PC-9 (cell line): ENCODE measurements around the gene ZNF214. TPM values are rescaled to one million over a fixed set of nuclear protein-coding genes. Genes with fewer than 3 reads are reported as not detected.
"Not testable (repeated sequence)": the region's sequence is repeated elsewhere in the genome, so short reads cannot be mapped to it uniquely, and the experiment has no call there.

ENCODE experiments used
- BruUV-seq: library from RNA; stranded (reverse); fragments of 400-500 nt; replicated peaks from 2 replicates; lab custom pipeline; 2021; lab: Mats Ljungman, UMichigan
- CTCF ChIA-PET: fragments of 300-600 bp; sonication (Branson Sonifier 250); formaldehyde crosslinking; loops from one replicate; lab custom pipeline; 2022; ENCODE audit warnings: antibody characterized with exemption; lab: Charles Lee
- POLR2A ChIA-PET: fragments of 300-600 bp; sonication (Branson Sonifier 250); formaldehyde crosslinking; loops from one replicate; lab custom pipeline; 2022; ENCODE audit warnings: antibody characterized with exemption; ENCODE audit not compliant: unreplicated experiment; lab: Charles Lee
- DNase-seq, 2 experiments: peaks; one replicate each; pipeline versions ENCODE4 v3.0.0 to v3.0.0-alpha.2; 2015 to 2022; ENCODE audit warnings: mixed read lengths in 1 of 2
- H2AFZ ChIP-seq: fragments of 200-600 bp; sonication (generic); 2 replicates; pipeline ENCODE4 v1.8.1; 2017; ENCODE audit warnings: antibody characterized with exemption
- H3F3A ChIP-seq: fragments of 200-600 bp; sonication (generic); 2 replicates; pipeline ENCODE4 v1.8.1; 2017; ENCODE audit warnings: antibody characterized with exemption, mild to moderate bottlenecking, low read depth; ENCODE audit not compliant: insufficient read depth
- H3K27ac ChIP-seq: fragments of 200-600 bp; sonication (generic); 2 replicates; pipeline ENCODE4 v1.6.1; 2016; ENCODE audit warnings: mixed run types
- H3K27me3 ChIP-seq: fragments of 200-600 bp; sonication (generic); 2 replicates; pipeline ENCODE4 v1.6.1; 2016; ENCODE audit warnings: low read depth, mixed run types; ENCODE audit not compliant: insufficient read depth
- H3K36me3 ChIP-seq: fragments of 200-600 bp; sonication (generic); 2 replicates; pipeline ENCODE4 v1.6.1; 2016; ENCODE audit warnings: low read depth, mixed run types
- H3K4me1 ChIP-seq: fragments of 200-600 bp; sonication (generic); replicated peaks from 2 replicates; pipeline ENCODE4 v1.6.1; 2016; ENCODE audit warnings: mixed run types; ENCODE audit not compliant: insufficient read depth
- H3K4me2 ChIP-seq: fragments of 200-600 bp; sonication (generic); 2 replicates; pipeline ENCODE4 v1.6.1; 2017; ENCODE audit warnings: mixed run types
- H3K4me3 ChIP-seq: fragments of 200-600 bp; sonication (generic); 2 replicates; pipeline ENCODE4 v1.6.1; 2016; ENCODE audit warnings: mixed run types
- H3K79me2 ChIP-seq: fragments of 200-600 bp; sonication (generic); 2 replicates; pipeline ENCODE4 v1.6.1; 2017; ENCODE audit warnings: low read depth, mixed run types
- H3K9me2 ChIP-seq: fragments of 200-600 bp; sonication (generic); 2 replicates; pipeline ENCODE4 v1.8.1; 2017; ENCODE audit warnings: mild to moderate bottlenecking; ENCODE audit not compliant: insufficient read depth
- H3K9me3 ChIP-seq: fragments of 200-600 bp; sonication (generic); 2 replicates; pipeline ENCODE4 v1.8.1; 2016; ENCODE audit warnings: low read depth; ENCODE audit not compliant: insufficient read depth
- H4K20me1 ChIP-seq: fragments of 200-600 bp; sonication (generic); 2 replicates; pipeline ENCODE4 v1.8.1; 2017; ENCODE audit not compliant: insufficient read depth
- EZH2 ChIP-seq: fragments of 200-600 bp; sonication (generic); IDR thresholded peaks from 2 replicates; pipeline ENCODE4 v1.8.0; 2017; ENCODE audit warnings: antibody characterized with exemption, low read depth
- intact Hi-C: fragments of 100-400 bp; cut with micrococcal nuclease; formaldehyde crosslinking; loops from one replicate; pipeline ENCODE4 v1.10.0; 2022; ENCODE audit not compliant: unreplicated experiment
- total RNA-seq: library from RNA; stranded (reverse); gene quantifications from 2 replicates; pipeline ENCODE4 v1.2.3, GENCODE V29; 2021
- TF ChIP-seq, protein P1 (sequence below): fragments of 200-600 bp; sonication (generic); conservative IDR thresholded peaks from 2 replicates; pipeline ENCODE4 v1.6.1; 2017; ENCODE audit warnings: mixed run types, antibody characterized with exemption, mild to moderate bottlenecking, moderate library complexity

ZNF214 gene
- total RNA-seq, 1 experiment from 2014 or later, result 0.55 TPM

DNA sequence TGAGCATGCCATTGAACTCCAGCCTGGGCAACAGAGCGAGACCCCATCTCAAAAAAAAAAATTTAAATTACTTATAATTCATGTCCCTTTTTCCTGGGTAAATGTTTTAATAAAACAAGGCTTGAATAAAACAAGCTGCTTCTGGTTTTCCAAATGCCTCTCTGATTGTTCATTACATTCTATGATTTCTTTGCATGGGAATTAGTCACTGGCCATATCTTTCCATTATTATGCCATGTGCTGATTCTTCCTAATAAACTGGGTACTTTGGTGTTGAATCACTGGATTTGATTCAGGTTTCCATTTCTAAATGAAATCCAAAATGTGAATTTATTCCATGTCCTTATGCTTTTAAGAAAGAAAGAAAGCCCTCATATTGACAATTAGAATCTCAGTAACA, 51.3 kb downstream of the ZNF214 start:
- intact Hi-C loops, result no loop called here
- BruUV-seq, result no TSS peak
- Histone ChIP-seq H3K27ac (no peak overlapping the region), H3K36me3 (no peaks in the 10 kb centered on the region), H4K20me1 (no peaks in the 10 kb centered on the region), H2AFZ (no peak overlapping the region), H3K79me2 (no peaks in the 10 kb centered on the region), H3K4me1 (no peaks in the 10 kb centered on the region), H3K9me2 (no peaks in the 10 kb centered on the region), H3K9me3 (no peaks in the 10 kb centered on the region), H3K4me3 (no peak overlapping the region), H3K27me3 (no peaks in the 10 kb centered on the region), H3K4me2 (no peak overlapping the region), H3F3A (no peaks in the 10 kb centered on the region)
- POLR2A ChIA-PET, result no interaction called here
- DNase-seq, result no peak
- no peak for TF ChIP-seq EZH2
- TF ChIP-seq, protein P1, sequence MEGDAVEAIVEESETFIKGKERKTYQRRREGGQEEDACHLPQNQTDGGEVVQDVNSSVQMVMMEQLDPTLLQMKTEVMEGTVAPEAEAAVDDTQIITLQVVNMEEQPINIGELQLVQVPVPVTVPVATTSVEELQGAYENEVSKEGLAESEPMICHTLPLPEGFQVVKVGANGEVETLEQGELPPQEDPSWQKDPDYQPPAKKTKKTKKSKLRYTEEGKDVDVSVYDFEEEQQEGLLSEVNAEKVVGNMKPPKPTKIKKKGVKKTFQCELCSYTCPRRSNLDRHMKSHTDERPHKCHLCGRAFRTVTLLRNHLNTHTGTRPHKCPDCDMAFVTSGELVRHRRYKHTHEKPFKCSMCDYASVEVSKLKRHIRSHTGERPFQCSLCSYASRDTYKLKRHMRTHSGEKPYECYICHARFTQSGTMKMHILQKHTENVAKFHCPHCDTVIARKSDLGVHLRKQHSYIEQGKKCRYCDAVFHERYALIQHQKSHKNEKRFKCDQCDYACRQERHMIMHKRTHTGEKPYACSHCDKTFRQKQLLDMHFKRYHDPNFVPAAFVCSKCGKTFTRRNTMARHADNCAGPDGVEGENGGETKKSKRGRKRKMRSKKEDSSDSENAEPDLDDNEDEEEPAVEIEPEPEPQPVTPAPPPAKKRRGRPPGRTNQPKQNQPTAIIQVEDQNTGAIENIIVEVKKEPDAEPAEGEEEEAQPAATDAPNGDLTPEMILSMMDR, result no peak
- CTCF ChIA-PET, result no interaction called here

DNA sequence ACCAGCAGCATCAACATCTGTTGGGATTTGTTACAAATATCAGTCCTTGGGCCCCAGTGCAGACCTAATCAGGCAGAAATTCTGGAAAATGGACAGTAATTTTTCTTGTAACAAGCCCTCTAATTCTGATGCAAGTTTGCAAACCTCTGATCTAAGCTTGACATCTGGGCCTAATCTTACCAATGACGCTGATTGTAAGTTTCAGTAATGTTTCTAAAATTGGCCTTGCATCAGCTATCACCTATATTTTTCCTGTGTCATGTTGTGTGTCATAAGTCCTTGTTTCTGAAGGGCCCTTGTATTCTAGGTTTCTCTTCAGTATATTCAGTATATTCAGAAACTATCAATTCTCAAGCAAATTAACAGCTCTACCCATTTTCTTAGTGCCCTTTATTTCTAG, 57.5 kb downstream of the ZNF214 start:
- Histone ChIP-seq H3K4me1 (no peaks in the 10 kb centered on the region), H2AFZ (no peak overlapping the region), H3K27ac (no peak overlapping the region), H3K4me2 (no peak overlapping the region), H3K79me2 (no peaks in the 10 kb centered on the region), H4K20me1 (no peaks in the 10 kb centered on the region), H3K9me2 (no peaks in the 10 kb centered on the region), H3K27me3 (no peaks in the 10 kb centered on the region), H3K36me3 (no peaks in the 10 kb centered on the region), H3K9me3 (no peaks in the 10 kb centered on the region), H3K4me3 (no peak overlapping the region), H3F3A (no peaks in the 10 kb centered on the region)
- no peak for DNase-seq
- ChIA-PET CTCF (no interaction called here), POLR2A (no interaction called here)
- intact Hi-C loops, result no loop called here
- BruUV-seq, result no TSS peak
- TF ChIP-seq, protein P1, result no peak
- TF ChIP-seq EZH2, result no peak

DNA sequence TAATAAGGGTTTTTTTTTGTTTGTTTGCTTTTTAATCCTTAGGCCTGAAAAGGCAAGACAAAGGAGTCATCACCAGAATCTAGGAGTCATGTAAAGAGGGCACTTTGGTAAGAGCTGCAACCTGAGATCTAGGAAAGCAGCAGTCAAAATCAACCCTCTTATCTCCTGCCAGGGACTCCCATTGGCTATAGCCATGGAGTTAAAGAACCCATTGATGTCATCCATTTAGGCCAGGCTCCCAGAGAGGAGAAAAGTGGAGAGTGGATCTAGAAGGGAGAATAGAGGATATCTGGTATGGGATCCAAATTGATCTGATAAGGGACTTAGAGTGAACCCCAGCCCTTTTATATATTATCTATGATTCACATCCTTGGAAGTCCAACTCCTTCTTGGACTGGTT, 58.0 kb downstream of the ZNF214 start:
- no peak overlapping the region for H3K4me2 ChIP-seq
- H3K4me1 ChIP-seq, result no peaks in the 10 kb centered on the region
- H3F3A ChIP-seq, result no peaks in the 10 kb centered on the region
- no peaks in the 10 kb centered on the region for H3K36me3 ChIP-seq
- no peaks in the 10 kb centered on the region for H3K9me2 ChIP-seq
- H2AFZ ChIP-seq, result no peak overlapping the region
- no peaks in the 10 kb centered on the region for H3K27me3 ChIP-seq
- no peaks in the 10 kb centered on the region for H3K9me3 ChIP-seq
- no peaks in the 10 kb centered on the region for H4K20me1 ChIP-seq
- no peak for TF ChIP-seq EZH2
- TF ChIP-seq, protein P1, result no peak
- H3K27ac ChIP-seq, result no peak overlapping the region
- no peaks in the 10 kb centered on the region for H3K79me2 ChIP-seq
- no TSS peak for BruUV-seq
- H3K4me3 ChIP-seq, result no peak overlapping the region
- intact Hi-C loops, result no loop called here
- ChIA-PET POLR2A (no interaction called here), CTCF (no interaction called here)
- no peak for DNase-seq

DNA sequence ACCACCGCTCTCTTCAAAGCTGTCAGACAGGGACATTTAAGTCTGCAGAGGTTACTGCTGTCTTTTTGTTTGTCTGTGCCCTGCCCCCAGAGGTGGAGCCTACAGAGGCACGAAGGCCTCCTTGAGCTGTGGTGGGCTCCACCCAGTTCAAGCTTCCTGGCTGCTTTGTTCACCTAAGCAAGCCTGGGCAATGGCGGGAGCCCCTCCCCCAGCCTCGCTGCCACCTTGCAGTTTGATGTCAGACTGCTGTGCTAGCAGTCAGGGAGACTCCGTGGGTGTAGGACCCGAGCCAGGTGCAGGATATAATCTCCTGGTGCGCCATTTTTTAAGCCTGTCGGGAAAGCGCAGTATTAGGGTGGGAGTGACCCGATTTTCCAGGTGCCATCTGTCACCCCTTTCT, 65.9 kb downstream of the ZNF214 start:
- intact Hi-C loops, POLR2A ChIA-PET, BruUV-seq, H3K27me3 ChIP-seq, H3K4me1 ChIP-seq, H3K36me3 ChIP-seq, H4K20me1 ChIP-seq, H3K9me3 ChIP-seq, H3K27ac ChIP-seq, H3K79me2 ChIP-seq, H3K4me3 ChIP-seq, H3K4me2 ChIP-seq, DNase-seq, H3F3A ChIP-seq, H2AFZ ChIP-seq, H3K9me2 ChIP-seq, CTCF ChIA-PET: not testable (repeated sequence)
